HepG2 (cell line): ENCODE measurements around the gene TRERF1.

Source experiments
- ATF1 ChIP-seq: IDR thresholded peaks from 2 replicates; pipeline ENCODE4 v1.6.1; 2016; ENCODE audit warnings: mild to moderate bottlenecking, control low read depth
- EP300 ChIP-seq, 3 experiments: sonication (generic) in 1 of 3; formaldehyde crosslinking in 1 of 3; IDR thresholded peaks; 2 replicates each; pipeline versions ENCODE4 v1.5.1 to v1.6.1; 2011 to 2020; ENCODE audit warnings: low read depth in 2 of 3, low read length in 2 of 3, borderline replicate concordance in 1 of 3, improper control_type of control experiment in 1 of 3, mild to moderate bottlenecking in 1 of 3, missing genetic modification reagents in 1 of 3, moderate library complexity in 1 of 3
- PTBP1 ChIP-seq: fragments of 200-400 bp; formaldehyde crosslinking; IDR thresholded peaks from 2 replicates; pipeline ENCODE4 v1.6.1; 2018; ENCODE audit warnings: low read length, low read depth; ENCODE audit not compliant: poor library complexity, severe bottlenecking
- XBP1 ChIP-seq: sonication (generic); formaldehyde crosslinking; IDR thresholded peaks from 2 replicates; pipeline ENCODE4 v1.5.0; 2020; ENCODE audit warnings: missing genetic modification reagents
- ZNF24 ChIP-seq: fragments of 450-650 bp; IDR thresholded peaks from 2 replicates; pipeline ENCODE4 v1.6.1; 2017; ENCODE audit warnings: antibody characterized with exemption, mild to moderate bottlenecking
- ZNF792 ChIP-seq: IDR thresholded peaks from 2 replicates; pipeline ENCODE4 v1.6.1; 2016
- TF ChIP-seq, protein P1 (sequence below): sonication (generic); formaldehyde crosslinking; IDR thresholded peaks from 2 replicates; pipeline ENCODE4 v1.4.0; 2020; ENCODE audit warnings: missing genetic modification reagents, borderline replicate concordance
- TF ChIP-seq, protein P2 (sequence below): sonication (generic); formaldehyde crosslinking; IDR thresholded peaks from 2 replicates; pipeline ENCODE4 v1.5.0; 2020; ENCODE audit warnings: mild to moderate bottlenecking, missing genetic modification reagents, moderate library complexity
- TF ChIP-seq, protein P3 (sequence below): sonication (generic); formaldehyde crosslinking; IDR thresholded peaks from 2 replicates; pipeline ENCODE4 v1.4.0; 2020; ENCODE audit warnings: missing genetic modification reagents
- TF ChIP-seq, protein P4 (sequence below): sonication (generic); formaldehyde crosslinking; IDR thresholded peaks from 2 replicates; pipeline ENCODE4 v1.4.0; 2020; ENCODE audit warnings: low read depth, missing genetic modification reagents

DNA sequence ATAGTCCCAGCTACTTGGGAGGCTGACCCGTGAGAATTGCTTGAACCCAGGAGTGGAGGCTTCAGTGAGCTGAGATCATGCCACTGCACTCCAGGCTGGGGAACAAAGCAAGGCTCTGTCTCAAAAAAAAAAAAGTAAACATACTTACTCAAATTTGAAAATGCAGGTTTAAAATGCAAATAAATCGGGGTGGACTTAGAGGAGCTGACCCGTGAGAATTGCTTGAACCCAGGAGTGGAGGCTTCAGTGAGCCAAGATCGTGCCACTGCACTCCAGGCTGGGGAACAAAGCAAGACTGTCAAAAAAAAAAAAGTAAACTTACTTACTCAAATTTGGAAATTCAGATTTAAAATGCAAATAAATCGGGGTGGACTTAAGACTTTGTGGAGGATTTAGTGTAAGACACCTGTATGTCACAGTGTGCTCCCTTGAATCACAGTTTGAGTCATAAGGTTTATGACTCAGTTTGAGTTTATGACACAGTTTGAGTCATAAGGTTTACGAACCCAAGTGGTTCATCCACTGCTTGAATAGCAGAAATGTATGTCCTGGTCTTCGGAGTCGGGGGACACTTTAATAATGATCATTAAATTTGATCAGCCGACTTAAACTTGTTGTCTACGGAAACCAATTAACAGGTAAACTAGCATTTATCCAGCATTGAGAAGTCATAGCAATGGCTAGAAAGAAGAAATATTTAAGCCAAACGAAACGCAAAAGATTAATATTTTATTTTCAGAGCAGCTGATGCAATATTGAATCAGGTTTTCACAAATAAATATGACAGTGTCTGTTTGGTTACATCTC is 227.3 kb downstream of the TRERF1 start:
- TF ChIP-seq ATF1 (CRISPR knock-in tag) = no peak
- TF ChIP-seq, protein P1, sequence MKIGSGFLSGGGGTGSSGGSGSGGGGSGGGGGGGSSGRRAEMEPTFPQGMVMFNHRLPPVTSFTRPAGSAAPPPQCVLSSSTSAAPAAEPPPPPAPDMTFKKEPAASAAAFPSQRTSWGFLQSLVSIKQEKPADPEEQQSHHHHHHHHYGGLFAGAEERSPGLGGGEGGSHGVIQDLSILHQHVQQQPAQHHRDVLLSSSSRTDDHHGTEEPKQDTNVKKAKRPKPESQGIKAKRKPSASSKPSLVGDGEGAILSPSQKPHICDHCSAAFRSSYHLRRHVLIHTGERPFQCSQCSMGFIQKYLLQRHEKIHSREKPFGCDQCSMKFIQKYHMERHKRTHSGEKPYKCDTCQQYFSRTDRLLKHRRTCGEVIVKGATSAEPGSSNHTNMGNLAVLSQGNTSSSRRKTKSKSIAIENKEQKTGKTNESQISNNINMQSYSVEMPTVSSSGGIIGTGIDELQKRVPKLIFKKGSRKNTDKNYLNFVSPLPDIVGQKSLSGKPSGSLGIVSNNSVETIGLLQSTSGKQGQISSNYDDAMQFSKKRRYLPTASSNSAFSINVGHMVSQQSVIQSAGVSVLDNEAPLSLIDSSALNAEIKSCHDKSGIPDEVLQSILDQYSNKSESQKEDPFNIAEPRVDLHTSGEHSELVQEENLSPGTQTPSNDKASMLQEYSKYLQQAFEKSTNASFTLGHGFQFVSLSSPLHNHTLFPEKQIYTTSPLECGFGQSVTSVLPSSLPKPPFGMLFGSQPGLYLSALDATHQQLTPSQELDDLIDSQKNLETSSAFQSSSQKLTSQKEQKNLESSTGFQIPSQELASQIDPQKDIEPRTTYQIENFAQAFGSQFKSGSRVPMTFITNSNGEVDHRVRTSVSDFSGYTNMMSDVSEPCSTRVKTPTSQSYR (CRISPR knock-in tag) = no peak
- TF ChIP-seq ZNF792 (CRISPR knock-in tag) = no peak
- TF ChIP-seq, protein P2, sequence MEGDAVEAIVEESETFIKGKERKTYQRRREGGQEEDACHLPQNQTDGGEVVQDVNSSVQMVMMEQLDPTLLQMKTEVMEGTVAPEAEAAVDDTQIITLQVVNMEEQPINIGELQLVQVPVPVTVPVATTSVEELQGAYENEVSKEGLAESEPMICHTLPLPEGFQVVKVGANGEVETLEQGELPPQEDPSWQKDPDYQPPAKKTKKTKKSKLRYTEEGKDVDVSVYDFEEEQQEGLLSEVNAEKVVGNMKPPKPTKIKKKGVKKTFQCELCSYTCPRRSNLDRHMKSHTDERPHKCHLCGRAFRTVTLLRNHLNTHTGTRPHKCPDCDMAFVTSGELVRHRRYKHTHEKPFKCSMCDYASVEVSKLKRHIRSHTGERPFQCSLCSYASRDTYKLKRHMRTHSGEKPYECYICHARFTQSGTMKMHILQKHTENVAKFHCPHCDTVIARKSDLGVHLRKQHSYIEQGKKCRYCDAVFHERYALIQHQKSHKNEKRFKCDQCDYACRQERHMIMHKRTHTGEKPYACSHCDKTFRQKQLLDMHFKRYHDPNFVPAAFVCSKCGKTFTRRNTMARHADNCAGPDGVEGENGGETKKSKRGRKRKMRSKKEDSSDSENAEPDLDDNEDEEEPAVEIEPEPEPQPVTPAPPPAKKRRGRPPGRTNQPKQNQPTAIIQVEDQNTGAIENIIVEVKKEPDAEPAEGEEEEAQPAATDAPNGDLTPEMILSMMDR (CRISPR knock-in tag) = no peak
- no peak for TF ChIP-seq ZNF24
- no peak for TF ChIP-seq XBP1 (CRISPR knock-in tag)
- TF ChIP-seq, protein P3, sequence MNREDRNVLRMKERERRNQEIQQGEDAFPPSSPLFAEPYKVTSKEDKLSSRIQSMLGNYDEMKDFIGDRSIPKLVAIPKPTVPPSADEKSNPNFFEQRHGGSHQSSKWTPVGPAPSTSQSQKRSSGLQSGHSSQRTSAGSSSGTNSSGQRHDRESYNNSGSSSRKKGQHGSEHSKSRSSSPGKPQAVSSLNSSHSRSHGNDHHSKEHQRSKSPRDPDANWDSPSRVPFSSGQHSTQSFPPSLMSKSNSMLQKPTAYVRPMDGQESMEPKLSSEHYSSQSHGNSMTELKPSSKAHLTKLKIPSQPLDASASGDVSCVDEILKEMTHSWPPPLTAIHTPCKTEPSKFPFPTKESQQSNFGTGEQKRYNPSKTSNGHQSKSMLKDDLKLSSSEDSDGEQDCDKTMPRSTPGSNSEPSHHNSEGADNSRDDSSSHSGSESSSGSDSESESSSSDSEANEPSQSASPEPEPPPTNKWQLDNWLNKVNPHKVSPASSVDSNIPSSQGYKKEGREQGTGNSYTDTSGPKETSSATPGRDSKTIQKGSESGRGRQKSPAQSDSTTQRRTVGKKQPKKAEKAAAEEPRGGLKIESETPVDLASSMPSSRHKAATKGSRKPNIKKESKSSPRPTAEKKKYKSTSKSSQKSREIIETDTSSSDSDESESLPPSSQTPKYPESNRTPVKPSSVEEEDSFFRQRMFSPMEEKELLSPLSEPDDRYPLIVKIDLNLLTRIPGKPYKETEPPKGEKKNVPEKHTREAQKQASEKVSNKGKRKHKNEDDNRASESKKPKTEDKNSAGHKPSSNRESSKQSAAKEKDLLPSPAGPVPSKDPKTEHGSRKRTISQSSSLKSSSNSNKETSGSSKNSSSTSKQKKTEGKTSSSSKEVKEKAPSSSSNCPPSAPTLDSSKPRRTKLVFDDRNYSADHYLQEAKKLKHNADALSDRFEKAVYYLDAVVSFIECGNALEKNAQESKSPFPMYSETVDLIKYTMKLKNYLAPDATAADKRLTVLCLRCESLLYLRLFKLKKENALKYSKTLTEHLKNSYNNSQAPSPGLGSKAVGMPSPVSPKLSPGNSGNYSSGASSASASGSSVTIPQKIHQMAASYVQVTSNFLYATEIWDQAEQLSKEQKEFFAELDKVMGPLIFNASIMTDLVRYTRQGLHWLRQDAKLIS (CRISPR knock-in tag) = no peak
- no peak for TF ChIP-seq EP300 (IDR thresholded peaks at IDR 0.05; ENCODE audit: low read depth in 2 of 2, low read length in 2 of 2)
- TF ChIP-seq EP300 (CRISPR knock-in tag; IDR thresholded peaks at IDR 0.05; ENCODE audit: borderline replicate concordance) = no peak
- TF ChIP-seq PTBP1 = no peak
- TF ChIP-seq, protein P4, sequence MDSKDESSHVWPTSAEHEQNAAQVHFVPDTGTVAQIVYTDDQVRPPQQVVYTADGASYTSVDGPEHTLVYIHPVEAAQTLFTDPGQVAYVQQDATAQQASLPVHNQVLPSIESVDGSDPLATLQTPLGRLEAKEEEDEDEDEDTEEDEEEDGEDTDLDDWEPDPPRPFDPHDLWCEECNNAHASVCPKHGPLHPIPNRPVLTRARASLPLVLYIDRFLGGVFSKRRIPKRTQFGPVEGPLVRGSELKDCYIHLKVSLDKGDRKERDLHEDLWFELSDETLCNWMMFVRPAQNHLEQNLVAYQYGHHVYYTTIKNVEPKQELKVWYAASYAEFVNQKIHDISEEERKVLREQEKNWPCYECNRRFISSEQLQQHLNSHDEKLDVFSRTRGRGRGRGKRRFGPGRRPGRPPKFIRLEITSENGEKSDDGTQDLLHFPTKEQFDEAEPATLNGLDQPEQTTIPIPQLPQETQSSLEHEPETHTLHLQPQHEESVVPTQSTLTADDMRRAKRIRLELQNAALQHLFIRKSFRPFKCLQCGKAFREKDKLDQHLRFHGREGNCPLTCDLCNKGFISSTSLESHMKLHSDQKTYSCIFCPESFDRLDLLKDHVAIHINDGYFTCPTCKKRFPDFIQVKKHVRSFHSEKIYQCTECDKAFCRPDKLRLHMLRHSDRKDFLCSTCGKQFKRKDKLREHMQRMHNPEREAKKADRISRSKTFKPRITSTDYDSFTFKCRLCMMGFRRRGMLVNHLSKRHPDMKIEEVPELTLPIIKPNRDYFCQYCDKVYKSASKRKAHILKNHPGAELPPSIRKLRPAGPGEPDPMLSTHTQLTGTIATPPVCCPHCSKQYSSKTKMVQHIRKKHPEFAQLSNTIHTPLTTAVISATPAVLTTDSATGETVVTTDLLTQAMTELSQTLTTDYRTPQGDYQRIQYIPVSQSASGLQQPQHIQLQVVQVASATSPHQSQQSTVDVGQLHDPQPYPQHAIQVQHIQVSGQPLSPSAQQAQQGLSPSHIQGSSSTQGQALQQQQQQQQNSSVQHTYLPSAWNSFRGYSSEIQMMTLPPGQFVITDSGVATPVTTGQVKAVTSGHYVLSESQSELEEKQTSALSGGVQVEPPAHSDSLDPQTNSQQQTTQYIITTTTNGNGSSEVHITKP (CRISPR knock-in tag) = no peak
